Parathyroid adenoma (tissue), 2 donors: ENCODE data around the gene CREB1.

Experiments
- H2AFZ ChIP-seq: fragments of 300-600 bp; sonication (generic); one replicate; pipeline ENCODE4 v1.7.0; 2017; ENCODE audit warnings: antibody characterized with exemption, mild to moderate bottlenecking
- H3K27ac ChIP-seq: fragments of 300-600 bp; sonication (generic); one replicate; pipeline ENCODE4 v1.7.0; 2017
- H3K27me3 ChIP-seq: fragments of 300-600 bp; sonication (generic); one replicate; pipeline ENCODE4 v1.7.0; 2017; ENCODE audit warnings: low read length; ENCODE audit not compliant: control insufficient read depth, insufficient read depth
- H3K36me3 ChIP-seq: fragments of 300-600 bp; sonication (generic); one replicate; pipeline ENCODE4 v1.7.0; 2017; ENCODE audit warnings: low read length; ENCODE audit not compliant: control insufficient read depth, insufficient read depth
- H3K4me1 ChIP-seq: fragments of 300-600 bp; sonication (generic); one replicate; pipeline ENCODE4 v1.7.0; 2017; ENCODE audit warnings: control low read depth
- H3K4me2 ChIP-seq: fragments of 300-600 bp; sonication (generic); one replicate; pipeline ENCODE4 v1.7.0; 2017; ENCODE audit warnings: low read length
- H3K4me3 ChIP-seq: fragments of 300-600 bp; sonication (generic); one replicate; pipeline ENCODE4 v1.7.0; 2017; ENCODE audit warnings: low read depth, low read length
- H3K79me2 ChIP-seq: fragments of 300-600 bp; sonication (generic); one replicate; pipeline ENCODE4 v1.7.0; 2017; ENCODE audit warnings: control low read depth
- H3K9ac ChIP-seq: fragments of 300-600 bp; sonication (generic); one replicate; pipeline ENCODE4 v1.7.0; 2017; ENCODE audit warnings: mild to moderate bottlenecking
- H3K9me3 ChIP-seq: fragments of 300-600 bp; sonication (generic); one replicate; pipeline ENCODE4 v1.7.0; 2017; ENCODE audit warnings: low read length; ENCODE audit not compliant: control insufficient read depth
- CTCF ChIP-seq: fragments of 300-600 bp; sonication (generic); IDR thresholded peaks from one replicate; pipeline ENCODE4 v1.7.0; 2017; ENCODE audit warnings: antibody characterized with exemption, mild to moderate bottlenecking
- donor health status: primary hyperparathyroidism.

Gene CREB1

GRCh38 chr2:207601774-207602173 is 72.0 kb downstream of the CREB1 start:
- no peak overlapping the region for H3K27ac ChIP-seq
- H2AFZ ChIP-seq = no peak overlapping the region
- no peaks in the 10 kb centered on the region for H3K79me2 ChIP-seq
- no peak overlapping the region for H3K4me2 ChIP-seq
- no peaks in the 10 kb centered on the region for H3K4me1 ChIP-seq
- no peaks in the 10 kb centered on the region for H3K27me3 ChIP-seq
- no peak overlapping the region for H3K4me3 ChIP-seq
- H3K9ac ChIP-seq = no peak overlapping the region
- TF ChIP-seq CTCF = no peak
- no peaks in the 10 kb centered on the region for H3K9me3 ChIP-seq
- H3K36me3 ChIP-seq = no peaks in the 10 kb centered on the region

- H2AFZ ChIP-seq = no peak overlapping the region
- no peaks in the 10 kb centered on the region for H3K4me1 ChIP-seq
- H3K27ac ChIP-seq = no peak overlapping the region
- H3K27me3 ChIP-seq = no peaks in the 10 kb centered on the region
- no peaks in the 10 kb centered on the region for H3K79me2 ChIP-seq
- H3K4me2 ChIP-seq = no peak overlapping the region
- no peaks in the 10 kb centered on the region for H3K36me3 ChIP-seq
- H3K9me3 ChIP-seq = no peaks in the 10 kb centered on the region
- no peak overlapping the region for H3K9ac ChIP-seq
- no peak overlapping the region for H3K4me3 ChIP-seq
- TF ChIP-seq CTCF = no peak
These were observed 73.7 kb downstream of the CREB1 start for GRCh38 chr2:207603486-207603885.

- Histone ChIP-seq H3K79me2 (no peaks in the 10 kb centered on the region), H3K36me3 (no peaks in the 10 kb centered on the region), H3K4me1 (no peaks in the 10 kb centered on the region), H3K9me3 (no peaks in the 10 kb centered on the region), H3K9ac (no peak overlapping the region), H3K4me2 (no peak overlapping the region), H3K27me3 (no peaks in the 10 kb centered on the region), H2AFZ (no peak overlapping the region), H3K27ac (no peak overlapping the region), H3K4me3 (no peak overlapping the region)
- TF ChIP-seq CTCF = no peak
These were observed 76.6 kb downstream of the CREB1 start for GRCh38 chr2:207606399-207606798.

- Histone ChIP-seq H2AFZ (no peak overlapping the region), H3K4me3 (no peak overlapping the region), H3K79me2 (no peaks in the 10 kb centered on the region), H3K9ac (no peak overlapping the region), H3K36me3 (no peaks in the 10 kb centered on the region), H3K4me2 (no peak overlapping the region), H3K27me3 (no peaks in the 10 kb centered on the region), H3K9me3 (no peaks in the 10 kb centered on the region), H3K4me1 (no peaks in the 10 kb centered on the region), H3K27ac (no peak overlapping the region)
- no peak for TF ChIP-seq CTCF
These were observed 77.1 kb downstream of the CREB1 start for GRCh38 chr2:207606829-207607228.

- TF ChIP-seq CTCF = no peak
- no peaks in the 10 kb centered on the region for H3K79me2 ChIP-seq
- H3K4me3 ChIP-seq = no peak overlapping the region
- H3K4me1 ChIP-seq = no peaks in the 10 kb centered on the region
- no peak overlapping the region for H3K9ac ChIP-seq
- no peak overlapping the region for H3K27ac ChIP-seq
- no peak overlapping the region for H2AFZ ChIP-seq
- no peaks in the 10 kb centered on the region for H3K36me3 ChIP-seq
- no peaks in the 10 kb centered on the region for H3K9me3 ChIP-seq
- H3K27me3 ChIP-seq = no peaks in the 10 kb centered on the region
- no peak overlapping the region for H3K4me2 ChIP-seq
These were observed 83.0 kb downstream of the CREB1 start for GRCh38 chr2:207612714-207613113.
